Body of pancreas (tissue), 4 donors: ENCODE data around the gene HACD1. TPM values are rescaled to one million over a fixed set of nuclear protein-coding genes. Genes with fewer than 3 reads are reported as not detected.
"Not testable (repeated sequence)": the region's sequence is repeated elsewhere in the genome, so short reads cannot be mapped to it uniquely, and the experiment has no call there.

Experiments
- ATAC-seq: fragments of 150-250 bp; one replicate; pipeline ENCODE4 v1.9.1; 2016
- DNase-seq, 4 donors: peaks; one replicate each; pipeline ENCODE4 v3.0.0-alpha.2; 2019
- H3K27ac ChIP-seq, 4 donors: fragments of 200-600 bp; sonication (generic); 1 replicate in 3 of 4; 2 replicates in 1 of 4; pipeline versions ENCODE4 v1.5.1 to v1.6.1; 2016 to 2019; ENCODE audit warnings: mild to moderate bottlenecking in 1 of 4, mixed read lengths in 1 of 4, moderate library complexity in 1 of 4
- H3K27me3 ChIP-seq, 2 donors: fragments of 200-600 bp; sonication (generic); one replicate each; pipeline ENCODE4 v1.6.0; 2016; ENCODE audit warnings: mild to moderate bottlenecking in 1 of 2
- H3K36me3 ChIP-seq, 2 donors: fragments of 200-600 bp; sonication (generic); replicated peaks in 1 of 2; 2 replicates each; pipeline ENCODE4 v1.5.1; 2016; ENCODE audit warnings: low read depth in 2 of 2; ENCODE audit not compliant: insufficient read depth in 1 of 2
- H3K4me1 ChIP-seq: fragments of 200-600 bp; sonication (generic); one replicate; pipeline ENCODE4 v1.6.0; 2016
- H3K4me3 ChIP-seq, 2 donors: fragments of 200-600 bp; sonication (generic); 1 replicate in 1 of 2; 2 replicates in 1 of 2; pipeline ENCODE4 v1.5.1; 2016 to 2019
- H3K9me3 ChIP-seq, 3 donors: fragments of 200-600 bp; sonication (generic); 1 replicate in 2 of 3; 2 replicates in 1 of 3; pipeline ENCODE4 v1.5.1; 2016
- POLR2A ChIP-seq, 3 donors: fragments of 450-650 bp; IDR thresholded peaks; one replicate each; pipeline ENCODE4 v1.6.1; 2016; ENCODE audit warnings: antibody characterized with exemption in 3 of 3, mild to moderate bottlenecking in 2 of 3
- WGBS, 2 donors: methylation state at CpG; one replicate each; pipeline ENCODE4 v1.1.5; 2017; 5-methylcytosine and 5-hydroxymethylcytosine counted together
- intact Hi-C: fragments of 100-400 bp; cut with DNase I; formaldehyde crosslinking; loops from one replicate; pipeline ENCODE4 v1.15.1; 2023
- total RNA-seq, 2 donors: library from RNA; depleted of rRNA; stranded (reverse); fragments of >200 nt; gene quantifications; one replicate each; pipeline ENCODE4 v1.1.0, GENCODE V29; 2016
- TF ChIP-seq, protein P1 (sequence below), 7 experiments: fragments of 450-650 bp in 4 of 7; fragments of 200-600 bp in 3 of 7; sonication (generic) in 3 of 7; IDR thresholded peaks; one replicate each; pipeline ENCODE4 v1.5.1; 2016 to 2019; ENCODE audit warnings: antibody characterized with exemption in 7 of 7

HACD1 gene
- total RNA-seq, 2 donors from 2014 or later = 1.0 to 4.9 TPM

DNA sequence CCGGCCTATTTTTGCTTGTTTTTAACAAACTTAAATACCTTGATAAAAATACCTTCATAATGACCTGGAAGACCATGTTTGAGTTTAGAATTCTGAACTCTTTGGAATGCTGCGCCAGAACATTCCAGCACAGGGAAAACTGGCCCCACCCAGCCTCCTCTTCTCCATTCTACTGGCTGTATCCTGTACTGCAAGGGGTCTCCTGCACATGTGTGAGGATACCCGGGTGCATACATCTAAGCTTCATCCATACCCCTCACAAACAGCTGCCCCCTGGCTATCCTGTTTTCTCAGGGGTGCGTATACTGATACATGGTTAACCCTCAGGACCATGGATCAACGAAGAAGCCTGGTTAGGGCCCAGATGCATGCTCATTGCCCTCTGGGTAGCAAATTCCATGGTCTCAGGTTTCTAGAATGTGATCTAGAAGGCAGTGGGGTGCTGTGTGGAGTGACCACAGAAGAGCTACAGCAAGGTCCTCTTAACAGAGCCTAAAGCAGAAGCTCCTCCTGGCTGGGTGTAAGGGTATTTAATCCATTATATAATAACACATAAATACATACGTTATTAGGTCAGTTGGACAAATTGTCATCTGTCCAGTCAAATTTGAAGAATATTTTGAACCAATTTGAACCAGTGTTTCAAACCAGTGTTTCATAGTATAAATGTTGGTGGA, 26.1 kb downstream of the HACD1 start:
- Histone ChIP-seq H3K9me3 (no peaks in the 10 kb centered on the region), H3K4me1 (no peaks in the 10 kb centered on the region), H3K27ac (no peak overlapping the region), H3K4me3 (no peak overlapping the region), H3K36me3 (no peaks in the 10 kb centered on the region), H3K27me3 (no peaks in the 10 kb centered on the region)
- no peak for TF ChIP-seq POLR2A (IDR thresholded peaks at IDR 0.05)
- TF ChIP-seq, protein P1, sequence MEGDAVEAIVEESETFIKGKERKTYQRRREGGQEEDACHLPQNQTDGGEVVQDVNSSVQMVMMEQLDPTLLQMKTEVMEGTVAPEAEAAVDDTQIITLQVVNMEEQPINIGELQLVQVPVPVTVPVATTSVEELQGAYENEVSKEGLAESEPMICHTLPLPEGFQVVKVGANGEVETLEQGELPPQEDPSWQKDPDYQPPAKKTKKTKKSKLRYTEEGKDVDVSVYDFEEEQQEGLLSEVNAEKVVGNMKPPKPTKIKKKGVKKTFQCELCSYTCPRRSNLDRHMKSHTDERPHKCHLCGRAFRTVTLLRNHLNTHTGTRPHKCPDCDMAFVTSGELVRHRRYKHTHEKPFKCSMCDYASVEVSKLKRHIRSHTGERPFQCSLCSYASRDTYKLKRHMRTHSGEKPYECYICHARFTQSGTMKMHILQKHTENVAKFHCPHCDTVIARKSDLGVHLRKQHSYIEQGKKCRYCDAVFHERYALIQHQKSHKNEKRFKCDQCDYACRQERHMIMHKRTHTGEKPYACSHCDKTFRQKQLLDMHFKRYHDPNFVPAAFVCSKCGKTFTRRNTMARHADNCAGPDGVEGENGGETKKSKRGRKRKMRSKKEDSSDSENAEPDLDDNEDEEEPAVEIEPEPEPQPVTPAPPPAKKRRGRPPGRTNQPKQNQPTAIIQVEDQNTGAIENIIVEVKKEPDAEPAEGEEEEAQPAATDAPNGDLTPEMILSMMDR (IDR thresholded peaks at IDR 0.05) = no peak
- intact Hi-C loops = no loop called here
- ATAC-seq (no peak), DNase-seq (no peak)
- WGBS, 2 donors = 76 to 88% methylated on average over 6 of the region's 6 CpGs

DNA sequence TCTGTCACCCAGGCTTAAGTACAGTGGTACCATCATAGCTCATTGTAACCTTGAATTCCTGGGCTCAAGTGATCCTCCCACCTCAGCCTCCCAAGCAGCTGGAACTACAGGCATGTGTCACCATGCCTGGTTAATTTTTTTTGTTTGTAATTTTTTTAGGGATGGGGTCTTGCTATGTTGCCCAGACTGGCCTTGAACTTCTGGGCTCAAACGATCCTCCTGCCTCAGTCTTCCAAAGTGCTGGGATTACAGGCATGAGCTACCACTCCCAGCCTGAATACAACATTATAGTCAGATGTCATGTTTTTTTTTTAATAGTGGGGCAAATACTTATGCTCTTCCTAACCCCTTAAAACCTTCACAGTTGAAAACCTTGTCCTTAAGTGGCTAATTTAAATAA, 27.9 kb downstream of the HACD1 start:
- ATAC-seq, H3K27me3 ChIP-seq, DNase-seq, intact Hi-C loops, H3K9me3 ChIP-seq, H3K4me3 ChIP-seq, H3K27ac ChIP-seq, H3K4me1 ChIP-seq, H3K36me3 ChIP-seq: not testable (repeated sequence)
- 90 to 94% methylated on average over 1 of the region's 1 CpG for WGBS, 2 donors

DNA sequence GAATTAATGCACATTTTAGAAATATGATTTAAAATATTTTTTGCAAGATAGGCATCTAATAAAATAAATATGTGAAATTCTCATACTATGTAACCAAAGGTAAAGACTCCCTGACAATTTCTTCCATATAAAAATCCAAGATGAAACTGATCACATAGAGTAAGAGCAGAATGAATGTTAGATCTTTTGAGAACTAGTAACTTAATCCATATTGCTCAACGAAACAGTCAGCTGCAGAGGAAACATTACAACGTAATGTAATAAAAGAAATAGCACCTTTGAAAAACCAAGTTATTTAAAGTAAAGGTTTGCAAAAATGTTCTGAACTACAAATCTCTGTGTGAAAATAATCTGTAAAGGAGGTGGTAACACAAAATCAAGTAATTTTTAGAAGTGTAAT, 28.8 kb downstream of the HACD1 start:
- Histone ChIP-seq H3K27me3 (no peaks in the 10 kb centered on the region), H3K4me1 (no peaks in the 10 kb centered on the region), H3K9me3 (no peaks in the 10 kb centered on the region), H3K36me3 (no peaks in the 10 kb centered on the region), H3K4me3 (no peak overlapping the region), H3K27ac (no peak overlapping the region)
- DNase-seq = no peak
- no peak for TF ChIP-seq POLR2A (IDR thresholded peaks at IDR 0.05)
- TF ChIP-seq, protein P1 (IDR thresholded peaks at IDR 0.05) = no peak
- no peak for ATAC-seq
- WGBS, 2 donors = 83 to 89% methylated on average over 2 of the region's 2 CpGs
- intact Hi-C loops = no loop called here

DNA sequence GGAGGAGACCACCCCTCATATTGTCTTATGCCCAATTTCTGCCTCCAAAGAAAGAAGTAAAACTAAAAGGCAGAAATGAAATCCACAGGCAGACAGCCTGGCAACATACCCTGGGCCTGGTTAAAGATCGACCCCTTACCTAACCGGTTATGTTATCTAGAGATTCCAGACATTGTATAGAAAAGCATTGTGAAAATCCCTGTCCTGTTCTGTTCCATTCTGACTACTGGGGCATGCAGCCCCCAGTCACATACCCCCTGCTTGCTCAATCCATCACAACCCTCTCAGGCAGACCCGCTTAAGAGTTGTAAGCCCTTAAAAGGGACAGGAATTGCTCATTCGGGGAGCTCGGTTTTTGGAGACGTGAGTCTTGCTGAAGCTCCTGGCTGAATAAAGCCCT, 29.9 kb downstream of the HACD1 start:
- H3K27ac ChIP-seq, H3K27me3 ChIP-seq, H3K9me3 ChIP-seq, H3K36me3 ChIP-seq, ATAC-seq, intact Hi-C loops, H3K4me3 ChIP-seq, H3K4me1 ChIP-seq, DNase-seq: not testable (repeated sequence)
- WGBS, 2 donors = 52 to 60% methylated on average over 3 to 6 of the region's 6 CpGs

DNA sequence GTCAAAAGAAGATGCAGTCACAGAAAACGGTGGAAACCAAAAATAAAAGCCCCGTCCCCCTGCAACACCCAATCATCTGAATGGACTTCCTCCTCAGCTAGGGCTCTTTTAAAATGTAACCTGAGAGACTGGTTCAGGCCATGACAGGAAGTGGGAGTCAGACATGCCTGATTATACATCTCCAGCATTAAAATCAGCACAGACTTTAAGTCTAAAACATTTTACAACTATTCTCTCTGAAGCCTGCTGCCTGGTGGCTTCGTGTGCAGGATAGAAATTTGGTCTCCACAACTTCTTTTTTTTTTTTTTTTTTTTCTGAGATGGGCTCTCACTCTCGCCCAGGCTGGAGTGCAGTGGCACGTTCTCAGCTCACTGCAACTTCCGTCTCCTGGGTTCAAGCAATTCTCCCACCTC, 30.3 kb downstream of the HACD1 start:
- ATAC-seq (no peak), DNase-seq (no peak)
- Histone ChIP-seq H3K27me3 (no peaks in the 10 kb centered on the region), H3K36me3 (no peaks in the 10 kb centered on the region), H3K9me3 (no peaks in the 10 kb centered on the region), H3K27ac (no peak overlapping the region), H3K4me3 (no peak overlapping the region), H3K4me1 (no peaks in the 10 kb centered on the region)
- WGBS, 2 donors = 39 to 53% methylated on average over 6 of the region's 6 CpGs
- no peak for TF ChIP-seq POLR2A (IDR thresholded peaks at IDR 0.05)
- TF ChIP-seq, protein P1 (IDR thresholded peaks at IDR 0.05) = no peak
- intact Hi-C loops = no loop called here

DNA sequence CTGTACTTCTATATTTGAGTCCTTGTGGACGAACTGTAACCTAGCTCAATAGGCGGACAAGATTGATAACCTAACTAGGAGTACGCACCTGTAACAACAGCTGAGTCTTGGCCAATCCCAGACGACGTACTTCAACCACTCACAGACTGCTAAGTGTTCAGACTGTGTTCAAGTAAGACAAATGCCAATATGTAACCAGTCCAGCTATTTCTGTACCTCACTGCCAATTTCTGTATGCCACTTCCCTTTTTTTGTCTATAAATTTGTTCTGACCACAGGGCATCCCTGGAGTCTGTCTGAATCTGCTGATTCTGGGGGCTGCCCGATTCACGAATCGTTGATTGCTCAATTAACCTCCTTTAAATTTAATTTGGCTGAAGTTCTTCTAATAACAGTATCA, 32.2 kb downstream of the HACD1 start:
- 54 to 61% methylated on average over 8 of the region's 8 CpGs for WGBS, 2 donors
- Histone ChIP-seq H3K27ac (no peak overlapping the region), H3K4me1 (no peaks in the 10 kb centered on the region), H3K36me3 (no peaks in the 10 kb centered on the region), H3K4me3 (no peak overlapping the region), H3K27me3 (no peaks in the 10 kb centered on the region), H3K9me3 (no peaks in the 10 kb centered on the region)
- TF ChIP-seq, protein P1 (IDR thresholded peaks at IDR 0.05) = no peak
- TF ChIP-seq POLR2A (IDR thresholded peaks at IDR 0.05) = no peak
- no peak for ATAC-seq
- no peak for DNase-seq
- intact Hi-C loops = no loop called here
